ENCODE data around the gene ABCA12. TPM values are rescaled to one million over a fixed set of nuclear protein-coding genes. Genes with fewer than 3 reads are reported as not detected.

The ABCA12 gene
- total and polyA plus RNA-seq, 2 of the 8 experiments (the other 6 are each of a cell fraction or from before 2014, with no cell fraction given), result not detected

- TF ChIP-seq SIN3A (conservative IDR thresholded peaks at IDR 0.05 in 1 of 2, IDR thresholded peaks at IDR 0.05 in 1 of 2; ENCODE audit: low read depth in 1 of 2, low read length in 2 of 2) (no peak), PHF8 (conservative IDR thresholded peaks at IDR 0.05; ENCODE audit: low read depth, low read length) (no peak), RNF2 (IDR thresholded peaks at IDR 0.05; ENCODE audit: borderline replicate concordance, low read depth, low read length, missing control alignments, poor library complexity, severe bottlenecking) (no peak), CHD2 (IDR thresholded peaks at IDR 0.05; ENCODE audit: low read length) (no peak)
Observed at GRCh38 chr2:215080545-215080944, 57.9 kb downstream of the ABCA12 start (continued).
